NCI-H1105 (cell line): ENCODE results near the gene PFKP.
"Not testable (repeated sequence)": the region's sequence is repeated elsewhere in the genome, so short reads cannot be mapped to it uniquely, and the experiment has no call there.

Source experiments
- DNase-seq: peaks from one replicate; lab custom pipeline; 2025; lab: John Stamatoyannopoulos, UW

Gene PFKP

GRCh38 chr10:3099291-3100092 lies 32.1 kb downstream of the PFKP start:
- no peak for DNase-seq

- DNase-seq = no peak
Observed at GRCh38 chr10:3100093-3100792, 32.9 kb downstream of the PFKP start.

- no peak for DNase-seq
Observed at GRCh38 chr10:3100856-3101640, 33.7 kb downstream of the PFKP start.

DNA sequence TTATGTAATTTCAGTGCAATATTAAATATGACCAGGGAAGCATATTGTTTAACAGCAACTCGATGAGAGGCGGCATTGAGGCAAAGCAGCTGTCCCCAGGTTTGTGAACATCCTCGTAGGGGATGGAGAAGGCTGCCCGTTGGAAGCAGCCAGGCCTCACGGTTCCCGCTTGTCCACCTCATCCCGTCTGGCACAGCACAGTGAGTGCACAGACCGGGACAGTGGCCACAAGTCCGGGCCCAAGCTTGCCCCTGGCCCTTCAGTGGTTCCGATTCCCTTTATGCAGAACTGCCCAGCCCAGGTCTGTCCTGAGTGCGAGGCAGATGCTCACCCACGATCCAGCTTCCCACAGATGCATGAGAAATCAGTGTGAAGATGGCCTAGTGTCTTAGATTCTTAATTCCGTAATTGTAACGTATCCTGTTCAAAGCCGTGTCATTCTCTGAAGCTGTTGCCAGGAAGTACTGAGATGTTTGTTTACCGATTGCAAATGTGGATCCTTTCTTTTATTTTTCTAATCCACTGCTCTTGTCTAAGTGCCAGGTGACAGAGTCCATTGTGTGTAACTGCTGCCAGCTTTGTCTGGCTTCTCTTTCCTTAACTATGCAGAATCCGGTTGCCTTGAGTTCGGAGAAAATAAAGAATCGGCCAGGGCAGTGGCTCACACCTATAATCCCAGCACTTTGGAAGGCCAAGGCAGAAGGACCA lies 35.5 kb downstream of the PFKP start:
- no peak for DNase-seq

GRCh38 chr10:3103646-3104045 lies 36.3 kb downstream of the PFKP start:
- no peak for DNase-seq

- no peak for DNase-seq
Observed at GRCh38 chr10:3104251-3104918, 37.0 kb downstream of the PFKP start.

DNA sequence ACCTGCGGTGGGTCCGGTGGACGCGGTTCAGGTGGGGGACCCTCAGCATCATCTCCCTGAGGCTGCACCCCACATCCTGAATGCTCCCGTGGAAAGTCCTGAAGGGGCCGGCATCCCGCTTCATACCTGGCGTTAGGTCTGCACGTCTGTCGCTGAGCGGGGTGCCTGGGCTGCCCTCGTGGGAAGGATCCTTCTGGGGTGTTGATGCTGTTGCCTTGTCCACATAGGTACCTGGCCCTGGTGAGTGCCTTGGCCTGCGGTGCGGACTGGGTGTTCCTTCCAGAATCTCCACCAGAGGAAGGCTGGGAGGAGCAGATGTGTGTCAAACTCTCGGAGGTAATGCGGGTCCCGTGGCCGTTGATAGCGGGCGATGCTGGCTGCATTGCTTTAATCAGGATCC lies 37.8 kb downstream of the PFKP start:
- DNase-seq = no peak

DNA sequence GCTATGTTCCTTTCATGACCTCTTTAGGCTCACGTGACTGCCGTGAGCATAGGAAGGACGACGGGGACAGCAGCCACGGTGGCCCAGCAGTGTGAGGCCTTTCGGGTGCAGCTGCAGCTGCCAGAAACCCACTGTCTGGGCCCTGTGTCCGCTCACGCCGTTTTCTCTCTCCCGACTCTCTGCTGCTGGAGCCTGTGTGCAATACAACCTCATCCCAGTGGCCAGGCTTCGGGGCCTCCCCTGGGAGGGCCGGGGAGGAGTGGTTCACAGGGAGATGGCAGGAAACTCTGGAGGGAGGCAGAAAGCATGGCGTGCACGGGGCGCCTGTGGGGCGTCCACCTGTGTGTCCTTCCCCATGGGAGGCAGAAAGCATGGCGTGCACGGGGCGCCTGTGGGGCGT lies 38.6 kb downstream of the PFKP start:
- no peak for DNase-seq

DNA sequence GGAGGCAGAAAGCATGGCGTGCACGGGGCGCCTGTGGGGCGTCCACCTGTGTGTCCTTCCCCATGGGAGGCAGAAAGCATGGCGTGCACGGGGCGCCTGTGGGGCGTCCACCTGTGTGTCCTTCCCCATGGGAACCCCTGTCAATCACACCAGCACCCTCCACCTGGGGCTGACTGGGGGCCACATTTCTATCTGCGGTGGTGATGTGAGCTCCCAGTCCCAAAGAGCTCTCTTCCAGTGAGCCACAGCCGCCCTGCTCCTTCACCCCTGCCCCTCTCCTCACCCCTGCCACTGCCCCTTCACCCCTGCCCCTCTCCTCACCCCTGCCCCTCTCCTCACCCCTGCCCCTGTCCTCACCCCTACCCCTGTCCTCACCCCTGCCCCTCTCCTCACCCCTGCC lies 39.0 kb downstream of the PFKP start:
- not testable (repeated sequence) for DNase-seq

DNA sequence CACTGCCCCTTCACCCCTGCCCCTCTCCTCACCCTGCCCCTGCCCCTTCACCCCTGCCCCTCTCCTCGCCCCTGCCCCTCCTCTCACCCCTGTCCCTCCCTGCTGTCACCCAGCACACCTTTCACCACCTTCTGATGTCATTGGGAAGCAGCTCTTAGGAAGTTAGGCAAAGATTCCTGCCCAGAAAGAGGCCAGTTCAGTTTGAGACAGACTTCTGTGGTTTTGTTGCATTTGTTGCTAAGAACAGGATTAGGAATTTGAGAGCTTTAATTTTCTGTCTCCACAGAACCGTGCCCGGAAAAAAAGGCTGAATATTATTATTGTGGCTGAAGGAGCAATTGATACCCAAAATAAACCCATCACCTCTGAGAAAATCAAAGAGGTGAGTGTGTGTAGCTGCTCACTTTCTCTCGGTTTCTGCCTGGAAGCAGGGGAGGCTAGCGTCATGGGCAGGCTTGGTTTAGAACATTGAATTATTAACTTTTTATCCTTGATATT lies 39.6 kb downstream of the PFKP start:
- no peak for DNase-seq

GRCh38 chr10:3107426-3107961 lies 40.1 kb downstream of the PFKP start:
- DNase-seq = no peak

DNA sequence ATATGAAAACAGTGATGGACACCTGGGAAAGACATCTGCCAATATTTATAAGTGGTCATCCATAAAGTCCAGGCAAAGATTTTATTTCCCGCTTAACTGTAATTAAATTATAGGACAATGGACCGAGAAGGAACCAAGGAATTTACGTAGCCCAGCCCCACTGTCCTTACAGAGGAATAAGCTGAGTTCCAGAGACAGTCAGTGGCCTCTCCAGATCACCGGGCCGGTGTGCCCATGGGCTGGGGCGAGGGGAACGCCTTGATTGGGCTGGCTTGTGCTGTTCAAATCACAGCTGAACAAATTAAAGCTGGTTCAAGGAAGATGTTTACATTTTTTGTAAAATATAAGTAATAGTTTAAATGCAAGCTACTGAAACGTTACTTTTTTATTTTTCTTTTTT lies 40.7 kb downstream of the PFKP start:
- no peak for DNase-seq

- no peak for DNase-seq
Observed at GRCh38 chr10:3108575-3109105, 41.3 kb downstream of the PFKP start.

- no peak for DNase-seq
Observed at GRCh38 chr10:3109196-3109595, 41.8 kb downstream of the PFKP start.

GRCh38 chr10:3109633-3110032 lies 42.3 kb downstream of the PFKP start:
- no peak for DNase-seq

- DNase-seq = no peak
Observed at GRCh38 chr10:3110782-3111620, 43.7 kb downstream of the PFKP start.

DNA sequence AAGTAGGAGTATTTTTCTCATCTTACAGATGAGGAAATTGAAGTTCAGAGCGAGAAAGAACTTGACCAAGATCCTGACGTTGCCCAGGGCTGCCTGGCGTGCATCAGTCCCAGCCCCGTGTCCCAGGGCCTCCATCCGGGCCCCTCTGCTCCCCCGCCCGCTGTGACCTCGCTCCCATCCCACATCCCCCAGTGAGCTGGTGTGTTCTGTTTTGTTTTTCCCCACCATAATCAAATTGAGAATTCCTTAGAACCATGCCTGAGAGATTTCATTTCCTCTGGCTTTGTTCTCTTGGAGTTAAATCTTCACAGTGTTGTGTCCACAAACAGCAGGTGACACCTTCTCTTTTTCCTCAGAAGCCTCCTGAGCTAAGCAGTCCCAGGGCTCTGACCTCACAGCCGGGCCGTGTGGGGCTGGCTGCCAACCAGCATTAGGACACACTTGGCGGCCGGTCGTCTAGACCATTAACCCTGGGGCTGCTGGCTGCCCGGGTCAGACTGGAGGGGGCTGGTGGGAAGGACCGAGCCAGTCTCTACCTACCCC lies 44.3 kb downstream of the PFKP start:
- no peak for DNase-seq

GRCh38 chr10:3113343-3113720 lies 46.0 kb downstream of the PFKP start:
- DNase-seq = no peak

- no peak for DNase-seq
Observed at GRCh38 chr10:3115685-3116084, 48.3 kb downstream of the PFKP start.
